Measurements from ENCODE around the gene GNAQ. TPM values are rescaled to one million over a fixed set of nuclear protein-coding genes. Genes with fewer than 3 reads are reported as not detected.

The GNAQ gene
- polyA plus RNA-seq, 1 of the 3 experiments (the other 2 are of a cell fraction) = 20.9 TPM

DNA sequence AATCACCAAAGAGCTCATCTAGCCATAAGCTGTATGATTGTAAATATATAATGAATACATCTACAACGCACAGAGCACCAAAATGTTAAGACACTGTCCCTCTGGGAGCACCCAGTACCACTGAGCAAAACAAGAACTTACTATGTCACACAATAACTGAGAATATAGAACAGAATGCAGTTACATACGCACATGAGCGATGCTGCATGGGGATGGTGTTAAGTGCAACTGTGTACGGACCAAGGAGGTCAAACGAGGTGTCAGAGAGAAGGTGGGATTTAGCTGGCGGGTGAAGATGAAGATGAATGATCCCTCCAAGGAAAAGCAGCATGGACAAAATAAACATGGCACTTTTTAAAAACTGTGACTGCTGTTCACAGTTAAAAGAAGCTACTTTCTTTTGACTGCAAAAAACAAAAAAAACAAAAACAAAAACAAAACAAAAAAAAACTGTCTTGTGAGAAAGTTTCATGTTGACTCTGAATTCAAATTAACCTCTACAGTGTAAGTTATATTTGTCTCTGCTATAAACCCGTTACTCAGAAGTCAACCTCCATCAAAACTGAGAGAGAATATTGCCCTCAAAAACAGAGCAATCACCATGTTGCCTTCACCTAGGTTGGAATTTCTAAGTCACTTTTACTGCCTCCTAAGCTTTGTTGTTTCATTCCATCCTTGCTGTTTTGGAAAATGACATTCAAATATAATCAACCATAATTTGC lies 213.9 kb downstream of the GNAQ start:
- 98% methylated on average over 7 of the region's 7 CpGs for WGBS (ENCODE audit: low lambda C conversion rate)
- Histone ChIP-seq H3K4me2 (no peak overlapping the region), H3K27me3 (ENCODE audit: insufficient read depth) (no peaks in the 10 kb centered on the region), H3K9me2 (no peaks in the 10 kb centered on the region), H2AFZ (ENCODE audit: low read depth) (no peak overlapping the region), H3K9me3 (no peaks in the 10 kb centered on the region), H3K4me3 (ENCODE audit: low read depth in 2 of 2, low read length in 1 of 2) (no peak overlapping the region), H3K4me1 (ENCODE audit: control insufficient read depth in 1 of 2, insufficient read depth in 2 of 2, low read depth in 1 of 2, low read length in 1 of 2) (peaks cover 0 to 36% of the 10 kb centered on the region in 2 experiments; a peak in 3 of 4 replicates), H3K36me3 (replicated peaks in 1 of 2; ENCODE audit: control insufficient read depth in 1 of 2, insufficient read depth in 2 of 2, low read length in 1 of 2) (peaks cover 8 to 11% of the 10 kb centered on the region in 2 experiments), H3K27ac (ENCODE audit: low read depth in 2 of 2, low read length in 1 of 2) (no peak overlapping the region), H4K20me1 (ENCODE audit: insufficient read depth) (no peaks in the 10 kb centered on the region), H3K9ac (no peak overlapping the region), H3F3A (replicated peaks; ENCODE audit: insufficient read depth) (peaks cover 17% of the 10 kb centered on the region), H3K79me2 (ENCODE audit: insufficient read depth) (peaks cover 58% of the 10 kb centered on the region)
- POLR2A ChIA-PET = no interaction called here
- TF ChIP-seq, protein P1, sequence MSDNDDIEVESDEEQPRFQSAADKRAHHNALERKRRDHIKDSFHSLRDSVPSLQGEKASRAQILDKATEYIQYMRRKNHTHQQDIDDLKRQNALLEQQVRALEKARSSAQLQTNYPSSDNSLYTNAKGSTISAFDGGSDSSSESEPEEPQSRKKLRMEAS (IDR thresholded peaks at IDR 0.05; ENCODE audit: low read depth) = no peak
- no peak for TF ChIP-seq GABPA (IDR thresholded peaks at IDR 0.05; ENCODE audit: low read depth)
- TF ChIP-seq TAF1 (IDR thresholded peaks at IDR 0.05; ENCODE audit: borderline replicate concordance, low read depth, low read length) = no peak
- no peak for TF ChIP-seq SMC3 (IDR thresholded peaks at IDR 0.05; ENCODE audit: low read depth, low read length)
- TF ChIP-seq, protein P2, sequence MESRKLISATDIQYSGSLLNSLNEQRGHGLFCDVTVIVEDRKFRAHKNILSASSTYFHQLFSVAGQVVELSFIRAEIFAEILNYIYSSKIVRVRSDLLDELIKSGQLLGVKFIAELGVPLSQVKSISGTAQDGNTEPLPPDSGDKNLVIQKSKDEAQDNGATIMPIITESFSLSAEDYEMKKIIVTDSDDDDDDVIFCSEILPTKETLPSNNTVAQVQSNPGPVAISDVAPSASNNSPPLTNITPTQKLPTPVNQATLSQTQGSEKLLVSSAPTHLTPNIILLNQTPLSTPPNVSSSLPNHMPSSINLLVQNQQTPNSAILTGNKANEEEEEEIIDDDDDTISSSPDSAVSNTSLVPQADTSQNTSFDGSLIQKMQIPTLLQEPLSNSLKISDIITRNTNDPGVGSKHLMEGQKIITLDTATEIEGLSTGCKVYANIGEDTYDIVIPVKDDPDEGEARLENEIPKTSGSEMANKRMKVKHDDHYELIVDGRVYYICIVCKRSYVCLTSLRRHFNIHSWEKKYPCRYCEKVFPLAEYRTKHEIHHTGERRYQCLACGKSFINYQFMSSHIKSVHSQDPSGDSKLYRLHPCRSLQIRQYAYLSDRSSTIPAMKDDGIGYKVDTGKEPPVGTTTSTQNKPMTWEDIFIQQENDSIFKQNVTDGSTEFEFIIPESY (IDR thresholded peaks at IDR 0.05; ENCODE audit: borderline replicate concordance, low read depth) = no peak
- no peak for TF ChIP-seq GATA2 (CRISPR knock-in tag; IDR thresholded peaks at IDR 0.05)
- no peak for DNase-seq
- CTCF ChIA-PET = interaction anchor here (0.9 to 1.5 kb wide), 2 partner anchors 8 to 217 kb away, joined by 3 to 5 read pairs; no protein-coding TSS in a partner anchor

DNA sequence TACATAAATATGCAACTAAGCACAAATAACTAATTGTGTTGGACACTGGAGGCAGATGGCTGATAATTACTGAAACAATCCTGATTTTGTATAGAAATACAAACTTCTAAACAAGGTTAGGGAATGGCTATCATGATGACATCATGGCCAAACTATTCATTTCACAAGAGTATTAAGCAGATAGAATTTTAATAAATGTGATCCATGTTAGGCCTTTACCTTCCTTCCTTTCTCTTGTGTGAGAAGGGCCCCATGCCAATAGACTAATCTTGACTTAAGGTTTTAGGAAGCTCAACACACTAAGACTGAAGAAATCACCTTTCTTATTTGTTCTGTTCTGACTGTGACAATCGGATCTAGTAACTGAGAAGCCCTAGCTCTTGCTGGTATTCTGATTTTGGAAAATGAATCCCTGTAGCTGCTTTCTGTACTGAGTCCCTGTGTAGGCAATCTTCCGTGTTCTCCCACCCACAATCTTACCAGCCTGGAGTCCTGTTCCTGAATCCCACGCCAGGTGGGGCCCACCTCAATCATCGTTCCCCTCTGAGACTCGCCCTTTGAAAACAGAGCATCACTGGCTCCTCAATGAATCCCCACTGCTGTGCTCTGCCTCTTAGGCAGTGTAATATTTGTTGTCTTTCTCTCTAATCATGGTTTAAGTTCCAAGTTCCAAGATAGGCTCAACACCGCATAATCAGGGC lies 214.8 kb downstream of the GNAQ start:
- DNase-seq = no peak
- Histone ChIP-seq H3K9me3 (no peaks in the 10 kb centered on the region), H4K20me1 (ENCODE audit: insufficient read depth) (no peaks in the 10 kb centered on the region), H3K27ac (ENCODE audit: low read depth in 2 of 2, low read length in 1 of 2) (no peak overlapping the region), H3K36me3 (replicated peaks in 1 of 2; ENCODE audit: control insufficient read depth in 1 of 2, insufficient read depth in 2 of 2, low read length in 1 of 2) (peaks cover 9 to 18% of the 10 kb centered on the region in 2 experiments), H3K4me3 (ENCODE audit: low read depth in 2 of 2, low read length in 1 of 2) (no peak overlapping the region), H3F3A (replicated peaks; ENCODE audit: insufficient read depth) (peaks cover 8% of the 10 kb centered on the region), H3K27me3 (ENCODE audit: insufficient read depth) (no peaks in the 10 kb centered on the region), H3K4me1 (ENCODE audit: control insufficient read depth in 1 of 2, insufficient read depth in 2 of 2, low read depth in 1 of 2, low read length in 1 of 2) (peaks cover 0 to 29% of the 10 kb centered on the region in 2 experiments; a peak in 3 of 4 replicates), H3K9me2 (no peaks in the 10 kb centered on the region), H3K9ac (no peak overlapping the region), H3K79me2 (ENCODE audit: insufficient read depth) (peaks cover 50% of the 10 kb centered on the region), H2AFZ (ENCODE audit: low read depth) (no peak overlapping the region), H3K4me2 (no peak overlapping the region)
- POLR2A ChIA-PET = no interaction called here
- no peak for TF ChIP-seq RXRA (IDR thresholded peaks at IDR 0.05; ENCODE audit: borderline replicate concordance, low read depth)
- TF ChIP-seq, protein P3, sequence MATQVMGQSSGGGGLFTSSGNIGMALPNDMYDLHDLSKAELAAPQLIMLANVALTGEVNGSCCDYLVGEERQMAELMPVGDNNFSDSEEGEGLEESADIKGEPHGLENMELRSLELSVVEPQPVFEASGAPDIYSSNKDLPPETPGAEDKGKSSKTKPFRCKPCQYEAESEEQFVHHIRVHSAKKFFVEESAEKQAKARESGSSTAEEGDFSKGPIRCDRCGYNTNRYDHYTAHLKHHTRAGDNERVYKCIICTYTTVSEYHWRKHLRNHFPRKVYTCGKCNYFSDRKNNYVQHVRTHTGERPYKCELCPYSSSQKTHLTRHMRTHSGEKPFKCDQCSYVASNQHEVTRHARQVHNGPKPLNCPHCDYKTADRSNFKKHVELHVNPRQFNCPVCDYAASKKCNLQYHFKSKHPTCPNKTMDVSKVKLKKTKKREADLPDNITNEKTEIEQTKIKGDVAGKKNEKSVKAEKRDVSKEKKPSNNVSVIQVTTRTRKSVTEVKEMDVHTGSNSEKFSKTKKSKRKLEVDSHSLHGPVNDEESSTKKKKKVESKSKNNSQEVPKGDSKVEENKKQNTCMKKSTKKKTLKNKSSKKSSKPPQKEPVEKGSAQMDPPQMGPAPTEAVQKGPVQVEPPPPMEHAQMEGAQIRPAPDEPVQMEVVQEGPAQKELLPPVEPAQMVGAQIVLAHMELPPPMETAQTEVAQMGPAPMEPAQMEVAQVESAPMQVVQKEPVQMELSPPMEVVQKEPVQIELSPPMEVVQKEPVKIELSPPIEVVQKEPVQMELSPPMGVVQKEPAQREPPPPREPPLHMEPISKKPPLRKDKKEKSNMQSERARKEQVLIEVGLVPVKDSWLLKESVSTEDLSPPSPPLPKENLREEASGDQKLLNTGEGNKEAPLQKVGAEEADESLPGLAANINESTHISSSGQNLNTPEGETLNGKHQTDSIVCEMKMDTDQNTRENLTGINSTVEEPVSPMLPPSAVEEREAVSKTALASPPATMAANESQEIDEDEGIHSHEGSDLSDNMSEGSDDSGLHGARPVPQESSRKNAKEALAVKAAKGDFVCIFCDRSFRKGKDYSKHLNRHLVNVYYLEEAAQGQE (IDR thresholded peaks at IDR 0.05; ENCODE audit: low read depth, low read length) = no peak
- TF ChIP-seq FOSL2 (IDR thresholded peaks at IDR 0.05; ENCODE audit: borderline replicate concordance, low read depth) = 0 out of 2 replicates have a peak, but pooled peaks have one; percentile 11
- TF ChIP-seq JUND (IDR thresholded peaks at IDR 0.05) = no peak
- WGBS (ENCODE audit: low lambda C conversion rate) = 93% methylated on average over 6 of the region's 6 CpGs
- CTCF ChIA-PET = no interaction called here

Measured in SK-N-SH (cell line).